ENCODE results near the gene CPA1.

CPA1 gene

DNA sequence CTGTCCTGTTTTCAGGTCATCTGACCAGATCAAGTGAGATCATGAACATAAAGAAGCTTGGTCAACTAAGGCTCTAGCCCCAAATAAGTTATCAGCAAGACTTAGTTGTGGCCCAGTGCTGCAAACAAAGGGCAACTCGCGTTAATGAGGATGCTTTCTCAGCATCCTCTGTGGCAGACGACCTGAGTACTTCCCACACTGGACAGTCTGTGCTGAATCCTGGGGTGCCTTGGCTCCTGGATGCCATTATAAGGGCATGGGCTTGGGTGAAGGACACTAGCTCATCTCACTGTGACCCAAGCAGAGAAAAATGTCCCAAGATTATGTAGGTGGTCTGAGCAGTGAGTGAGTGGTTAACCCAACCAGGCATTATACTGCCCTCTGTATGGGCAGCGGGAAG lies 21.8 kb upstream of the CPA1 start:
- no peak overlapping the region for H3K9ac ChIP-seq
- H3K79me2 ChIP-seq (ENCODE audit: insufficient read depth, low read depth): no peaks in the 10 kb centered on the region
- no peak overlapping the region for H3K4me3 ChIP-seq (IDR thresholded peaks at IDR 0.05; ENCODE audit: insufficient read depth, low read depth, low read length)
- H3K4me2 ChIP-seq: no peak overlapping the region
- H3K27me3 ChIP-seq (ENCODE audit: insufficient read depth, low read depth): no peaks in the 10 kb centered on the region
- H3K36me3 ChIP-seq (ENCODE audit: insufficient read depth): no peaks in the 10 kb centered on the region
- TF ChIP-seq, protein P1, sequence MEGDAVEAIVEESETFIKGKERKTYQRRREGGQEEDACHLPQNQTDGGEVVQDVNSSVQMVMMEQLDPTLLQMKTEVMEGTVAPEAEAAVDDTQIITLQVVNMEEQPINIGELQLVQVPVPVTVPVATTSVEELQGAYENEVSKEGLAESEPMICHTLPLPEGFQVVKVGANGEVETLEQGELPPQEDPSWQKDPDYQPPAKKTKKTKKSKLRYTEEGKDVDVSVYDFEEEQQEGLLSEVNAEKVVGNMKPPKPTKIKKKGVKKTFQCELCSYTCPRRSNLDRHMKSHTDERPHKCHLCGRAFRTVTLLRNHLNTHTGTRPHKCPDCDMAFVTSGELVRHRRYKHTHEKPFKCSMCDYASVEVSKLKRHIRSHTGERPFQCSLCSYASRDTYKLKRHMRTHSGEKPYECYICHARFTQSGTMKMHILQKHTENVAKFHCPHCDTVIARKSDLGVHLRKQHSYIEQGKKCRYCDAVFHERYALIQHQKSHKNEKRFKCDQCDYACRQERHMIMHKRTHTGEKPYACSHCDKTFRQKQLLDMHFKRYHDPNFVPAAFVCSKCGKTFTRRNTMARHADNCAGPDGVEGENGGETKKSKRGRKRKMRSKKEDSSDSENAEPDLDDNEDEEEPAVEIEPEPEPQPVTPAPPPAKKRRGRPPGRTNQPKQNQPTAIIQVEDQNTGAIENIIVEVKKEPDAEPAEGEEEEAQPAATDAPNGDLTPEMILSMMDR (conservative IDR thresholded peaks at IDR 0.05; ENCODE audit: low read depth, low read length): no peak
- no peaks in the 10 kb centered on the region for H3K4me1 ChIP-seq (ENCODE audit: low read depth, poor library complexity, severe bottlenecking)
- no peak overlapping the region for H2AFZ ChIP-seq (ENCODE audit: low read depth)
- no peak overlapping the region for H3K27ac ChIP-seq
- no peaks in the 10 kb centered on the region for H4K20me1 ChIP-seq (ENCODE audit: insufficient read depth)

DNA sequence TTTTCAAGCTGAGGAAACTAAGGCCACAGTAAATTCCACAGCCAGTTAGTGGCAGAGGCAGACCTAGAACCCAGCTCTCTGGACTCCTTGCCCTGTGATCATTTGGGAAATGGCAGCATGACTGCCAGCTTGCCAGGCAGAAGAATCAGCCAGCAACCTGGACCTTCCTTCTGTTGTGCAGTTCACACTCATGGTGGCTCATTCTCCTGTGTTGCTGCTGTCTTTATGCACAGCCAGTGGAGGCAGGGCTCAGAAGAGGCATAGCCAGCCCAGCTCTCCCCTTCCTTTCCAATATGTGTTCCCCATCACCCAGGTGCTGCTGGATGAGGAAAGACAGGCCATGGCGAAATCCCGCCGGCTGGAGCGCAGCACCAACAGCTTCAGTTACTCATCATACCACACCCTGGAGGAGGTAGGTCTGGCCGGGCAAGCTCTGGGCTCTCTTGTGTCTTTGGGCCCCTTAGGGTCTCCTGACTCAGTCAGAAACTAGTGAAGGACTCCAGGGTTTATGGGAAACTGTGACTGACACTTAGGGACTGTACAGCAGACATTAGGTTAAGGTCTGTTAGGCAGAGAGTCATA lies 20.9 kb upstream of the CPA1 start:
- Histone ChIP-seq H4K20me1 (ENCODE audit: insufficient read depth) (no peaks in the 10 kb centered on the region), H3K4me1 (ENCODE audit: low read depth, poor library complexity, severe bottlenecking) (no peaks in the 10 kb centered on the region), H3K9ac (no peak overlapping the region), H3K4me2 (no peak overlapping the region), H3K36me3 (ENCODE audit: insufficient read depth) (no peaks in the 10 kb centered on the region), H3K27me3 (ENCODE audit: insufficient read depth, low read depth) (no peaks in the 10 kb centered on the region), H3K27ac (no peak overlapping the region), H3K4me3 (IDR thresholded peaks at IDR 0.05; ENCODE audit: insufficient read depth, low read depth, low read length) (no peak overlapping the region), H2AFZ (ENCODE audit: low read depth) (no peak overlapping the region), H3K79me2 (ENCODE audit: insufficient read depth, low read depth) (no peaks in the 10 kb centered on the region)
- TF ChIP-seq, protein P1 (conservative IDR thresholded peaks at IDR 0.05; ENCODE audit: low read depth, low read length): no peak

DNA sequence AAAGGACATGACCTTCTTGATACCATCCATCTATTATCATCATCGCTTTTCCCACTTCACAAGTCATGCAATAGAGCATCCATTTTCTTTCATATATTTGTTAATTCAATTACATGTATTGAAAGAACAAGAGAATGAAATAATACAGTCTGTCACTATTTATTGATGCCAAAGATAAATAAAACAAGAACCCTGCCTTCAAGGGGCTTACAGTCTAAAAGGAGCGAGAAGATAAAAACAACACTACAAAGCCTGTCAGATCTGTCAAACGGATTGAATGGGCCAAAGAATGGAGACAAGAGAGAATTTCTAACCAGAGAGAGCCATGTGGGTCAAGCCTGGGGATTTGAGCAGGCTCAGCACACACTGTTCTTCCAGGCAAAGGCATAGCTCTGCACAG lies 19.8 kb upstream of the CPA1 start:
- Histone ChIP-seq H3K27ac (no peak overlapping the region), H3K27me3 (ENCODE audit: insufficient read depth, low read depth) (no peaks in the 10 kb centered on the region), H3K4me2 (no peak overlapping the region), H4K20me1 (ENCODE audit: insufficient read depth) (no peaks in the 10 kb centered on the region), H3K4me1 (ENCODE audit: low read depth, poor library complexity, severe bottlenecking) (no peaks in the 10 kb centered on the region), H2AFZ (ENCODE audit: low read depth) (no peak overlapping the region), H3K4me3 (IDR thresholded peaks at IDR 0.05; ENCODE audit: insufficient read depth, low read depth, low read length) (no peak overlapping the region), H3K9ac (no peak overlapping the region), H3K36me3 (ENCODE audit: insufficient read depth) (no peaks in the 10 kb centered on the region), H3K79me2 (ENCODE audit: insufficient read depth, low read depth) (no peaks in the 10 kb centered on the region)
- TF ChIP-seq, protein P1 (conservative IDR thresholded peaks at IDR 0.05; ENCODE audit: low read depth, low read length): no peak

DNA sequence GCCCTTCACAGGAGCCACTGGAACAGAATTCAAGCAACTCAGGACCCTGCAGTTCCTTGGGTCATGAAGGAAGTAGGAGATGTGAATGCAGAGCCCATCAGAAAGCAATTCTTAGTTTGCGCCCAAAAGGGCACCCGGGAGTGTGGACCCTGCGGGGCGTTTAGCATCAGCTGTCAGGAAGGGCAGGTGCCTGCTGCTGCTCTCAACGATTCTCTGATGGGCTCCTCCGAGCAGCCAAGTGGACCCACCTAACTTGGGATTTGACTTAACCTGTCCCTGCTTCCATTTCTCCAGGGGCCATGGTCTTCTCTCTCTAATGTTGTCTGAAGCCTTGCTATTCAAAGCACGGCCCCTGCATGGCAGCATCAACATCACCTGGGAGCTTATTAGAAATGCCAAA lies 18.6 kb upstream of the CPA1 start:
- no peaks in the 10 kb centered on the region for H3K4me1 ChIP-seq (ENCODE audit: low read depth, poor library complexity, severe bottlenecking)
- no peak overlapping the region for H3K27ac ChIP-seq
- H3K4me2 ChIP-seq: no peak overlapping the region
- no peaks in the 10 kb centered on the region for H3K36me3 ChIP-seq (ENCODE audit: insufficient read depth)
- H3K27me3 ChIP-seq (ENCODE audit: insufficient read depth, low read depth): no peaks in the 10 kb centered on the region
- H3K4me3 ChIP-seq (IDR thresholded peaks at IDR 0.05; ENCODE audit: insufficient read depth, low read depth, low read length): no peak overlapping the region
- no peak overlapping the region for H2AFZ ChIP-seq (ENCODE audit: low read depth)
- TF ChIP-seq, protein P1 (conservative IDR thresholded peaks at IDR 0.05; ENCODE audit: low read depth, low read length): no peak
- no peaks in the 10 kb centered on the region for H3K79me2 ChIP-seq (ENCODE audit: insufficient read depth, low read depth)
- no peaks in the 10 kb centered on the region for H4K20me1 ChIP-seq (ENCODE audit: insufficient read depth)
- no peak overlapping the region for H3K9ac ChIP-seq

Measured in KMS-11 (cell line).